ENCODE data around the gene C19orf67. TPM values are rescaled to one million over a fixed set of nuclear protein-coding genes. Genes with fewer than 3 reads are reported as not detected.
A peak's percentile ranks its signal among the peaks of the same experiment; 100 is the strongest.

The C19orf67 gene
- total and polyA plus RNA-seq, 2 experiments from 2014 or later: not detected

- TF ChIP-seq CTCF (conservative IDR thresholded peaks at IDR 0.05; ENCODE audit: low read depth in 2 of 2): no peak
Measured at GRCh38 chr19:14088634-14089411, 3.2 kb upstream of the C19orf67 start (continued).

- H3K4me3 Mint-ChIP-seq: peak overlapping the region; percentile 43
- peaks cover 9% of the 10 kb centered on the region; the same call in 1 of the 2 replicates for H3K36me3 ChIP-seq (ENCODE audit: insufficient read depth)
- peak overlapping the region; percentile 85 for H3K4me2 ChIP-seq
- H3K27ac ChIP-seq (ENCODE audit: low read depth): no peak overlapping the region
- ATAC-seq (no peak), DNase-seq (ENCODE audit: low spot score) (no peak)
- peak overlapping the region; percentile 86 for H2AFZ ChIP-seq
- peaks cover 7% of the 10 kb centered on the region for H3K4me1 Mint-ChIP-seq
- H4K20me1 ChIP-seq (replicated peaks; ENCODE audit: insufficient read depth): 0 out of 2 replicates have a peak, but pooled peaks cover 6% of the 10 kb centered on the region
- no peaks in the 10 kb centered on the region for H3K9me2 ChIP-seq (ENCODE audit: insufficient read depth)
- H3K36me3 Mint-ChIP-seq (ENCODE audit: low read depth): peaks cover 16% of the 10 kb centered on the region
- peaks cover 7% of the 10 kb centered on the region for H3K27me3 Mint-ChIP-seq (ENCODE audit: insufficient read depth, low read depth, poor library complexity)
- peaks cover 24% of the 10 kb centered on the region for H3F3A ChIP-seq (replicated peaks; ENCODE audit: low read depth)
- no peaks in the 10 kb centered on the region for H3K79me2 ChIP-seq (replicated peaks; ENCODE audit: insufficient read depth)
- peak overlapping the region; percentile 63 for H3K4me3 ChIP-seq
- H3K27me3 ChIP-seq (ENCODE audit: insufficient read depth): peaks cover 44% of the 10 kb centered on the region
- no peaks in the 10 kb centered on the region for H3K9me3 Mint-ChIP-seq
- H3K4me1 ChIP-seq (ENCODE audit: insufficient read depth): peaks cover 8% of the 10 kb centered on the region; the same call in 1 of the 2 replicates
- H3K27ac Mint-ChIP-seq: no peak overlapping the region
- TF ChIP-seq POLR2AphosphoS5 (IDR thresholded peaks at IDR 0.05; ENCODE audit: low read depth) (no peak), STAT1 (IDR thresholded peaks at IDR 0.05; ENCODE audit: unreplicated experiment) (no peak), ZNF114 (CRISPR knock-in tag; IDR thresholded peaks at IDR 0.05) (no peak), EZH2phosphoT487 (IDR thresholded peaks at IDR 0.05; ENCODE audit: unreplicated experiment) (no peak), EZH2 (IDR thresholded peaks at IDR 0.05; ENCODE audit: low read depth, unreplicated experiment) (no peak), ZNF462 (CRISPR knock-in tag; IDR thresholded peaks at IDR 0.05) (no peak), NANOG (IDR thresholded peaks at IDR 0.05; ENCODE audit: borderline replicate concordance) (no peak), REST (IDR thresholded peaks at IDR 0.05; ENCODE audit: unreplicated experiment) (no peak), JUNB (IDR thresholded peaks at IDR 0.05; ENCODE audit: unreplicated experiment) (no peak), CREB1 (CRISPR knock-in tag; IDR thresholded peaks at IDR 0.05; ENCODE audit: low read depth) (no peak), ETS1 (IDR thresholded peaks at IDR 0.05) (no peak)
Measured at GRCh38 chr19:14086098-14086497, 515 bp upstream of the C19orf67 start.
